Ishikawa (cell line): ENCODE results near the gene CD37.

Experiments
- CEBPB ChIP-seq: IDR thresholded peaks from 2 replicates; pipeline ENCODE4 v1.6.1; 2012
- CREB1 ChIP-seq: IDR thresholded peaks from 2 replicates; pipeline ENCODE4 v1.6.1; 2012; ENCODE audit warnings: low read depth
- EGR1 ChIP-seq: IDR thresholded peaks from 2 replicates; pipeline ENCODE4 v1.6.1; 2012
- FOXM1 ChIP-seq: IDR thresholded peaks from 2 replicates; pipeline ENCODE4 v1.6.1; 2012; ENCODE audit warnings: low read depth, borderline replicate concordance
- NFIC ChIP-seq: IDR thresholded peaks from 2 replicates; pipeline ENCODE4 v1.6.1; 2012
- RAD21 ChIP-seq: IDR thresholded peaks from 2 replicates; pipeline ENCODE4 v1.6.1; 2012; ENCODE audit warnings: low read depth
- TAF1 ChIP-seq: IDR thresholded peaks from 2 replicates; pipeline ENCODE4 v1.6.1; 2012; ENCODE audit warnings: low read depth, mild to moderate bottlenecking
- TCF12 ChIP-seq: IDR thresholded peaks from 2 replicates; pipeline ENCODE4 v1.6.1; 2012; ENCODE audit warnings: low read depth
- TEAD4 ChIP-seq: IDR thresholded peaks from 2 replicates; pipeline ENCODE4 v1.6.1; 2012
- ZBTB7A ChIP-seq: IDR thresholded peaks from 2 replicates; pipeline ENCODE4 v1.6.1; 2012; ENCODE audit warnings: low read depth
- TF ChIP-seq, protein P1 (sequence below): IDR thresholded peaks from 2 replicates; pipeline ENCODE4 v1.6.1; 2012
- TF ChIP-seq, protein P2 (sequence below): IDR thresholded peaks from 2 replicates; pipeline ENCODE4 v1.6.1; 2012; ENCODE audit warnings: low read depth, mild to moderate bottlenecking

The CD37 gene, protein sequence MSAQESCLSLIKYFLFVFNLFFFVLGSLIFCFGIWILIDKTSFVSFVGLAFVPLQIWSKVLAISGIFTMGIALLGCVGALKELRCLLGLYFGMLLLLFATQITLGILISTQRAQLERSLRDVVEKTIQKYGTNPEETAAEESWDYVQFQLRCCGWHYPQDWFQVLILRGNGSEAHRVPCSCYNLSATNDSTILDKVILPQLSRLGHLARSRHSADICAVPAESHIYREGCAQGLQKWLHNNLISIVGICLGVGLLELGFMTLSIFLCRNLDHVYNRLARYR

DNA sequence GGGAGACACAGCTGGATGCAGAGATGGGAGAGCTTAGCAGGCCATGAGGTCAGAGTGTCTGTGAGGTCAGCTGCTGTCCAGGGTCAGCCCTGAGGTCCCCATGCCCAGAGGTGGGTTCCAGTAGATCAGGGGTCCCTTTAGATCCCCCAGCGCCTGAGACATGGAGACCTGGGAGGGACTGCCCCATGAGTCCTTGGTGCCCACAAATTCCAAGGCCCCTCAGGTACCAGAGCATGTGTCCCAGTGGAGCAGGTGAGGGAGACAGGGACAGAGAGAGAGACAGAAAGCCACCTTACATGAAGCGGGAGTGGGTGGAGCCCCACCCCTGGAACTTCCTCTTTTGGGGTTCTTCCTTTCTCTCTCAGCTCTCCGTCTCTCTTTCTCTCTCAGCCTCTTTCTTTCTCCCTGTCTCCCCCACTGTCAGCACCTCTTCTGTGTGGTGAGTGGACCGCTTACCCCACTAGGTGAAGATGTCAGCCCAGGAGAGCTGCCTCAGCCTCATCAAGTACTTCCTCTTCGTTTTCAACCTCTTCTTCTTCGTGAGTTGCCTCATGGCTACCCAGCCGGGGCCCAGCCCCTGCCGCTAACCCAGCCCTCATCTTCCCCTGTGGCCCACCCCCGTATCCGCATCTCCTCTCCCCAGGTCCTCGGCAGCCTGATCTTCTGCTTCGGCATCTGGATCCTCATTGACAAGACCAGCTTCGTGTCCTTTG, at the start of gene CD37:
Gene CD37 (plus strand): TSS at position 336 of the 713 bp plus-strand sequence. CDS start 135 bp downstream, at position 471.
- TF ChIP-seq CREB1 (no peak), RAD21 (no peak)
- TF ChIP-seq, protein P1, sequence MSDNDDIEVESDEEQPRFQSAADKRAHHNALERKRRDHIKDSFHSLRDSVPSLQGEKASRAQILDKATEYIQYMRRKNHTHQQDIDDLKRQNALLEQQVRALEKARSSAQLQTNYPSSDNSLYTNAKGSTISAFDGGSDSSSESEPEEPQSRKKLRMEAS = no peak
- TF ChIP-seq, protein P2, sequence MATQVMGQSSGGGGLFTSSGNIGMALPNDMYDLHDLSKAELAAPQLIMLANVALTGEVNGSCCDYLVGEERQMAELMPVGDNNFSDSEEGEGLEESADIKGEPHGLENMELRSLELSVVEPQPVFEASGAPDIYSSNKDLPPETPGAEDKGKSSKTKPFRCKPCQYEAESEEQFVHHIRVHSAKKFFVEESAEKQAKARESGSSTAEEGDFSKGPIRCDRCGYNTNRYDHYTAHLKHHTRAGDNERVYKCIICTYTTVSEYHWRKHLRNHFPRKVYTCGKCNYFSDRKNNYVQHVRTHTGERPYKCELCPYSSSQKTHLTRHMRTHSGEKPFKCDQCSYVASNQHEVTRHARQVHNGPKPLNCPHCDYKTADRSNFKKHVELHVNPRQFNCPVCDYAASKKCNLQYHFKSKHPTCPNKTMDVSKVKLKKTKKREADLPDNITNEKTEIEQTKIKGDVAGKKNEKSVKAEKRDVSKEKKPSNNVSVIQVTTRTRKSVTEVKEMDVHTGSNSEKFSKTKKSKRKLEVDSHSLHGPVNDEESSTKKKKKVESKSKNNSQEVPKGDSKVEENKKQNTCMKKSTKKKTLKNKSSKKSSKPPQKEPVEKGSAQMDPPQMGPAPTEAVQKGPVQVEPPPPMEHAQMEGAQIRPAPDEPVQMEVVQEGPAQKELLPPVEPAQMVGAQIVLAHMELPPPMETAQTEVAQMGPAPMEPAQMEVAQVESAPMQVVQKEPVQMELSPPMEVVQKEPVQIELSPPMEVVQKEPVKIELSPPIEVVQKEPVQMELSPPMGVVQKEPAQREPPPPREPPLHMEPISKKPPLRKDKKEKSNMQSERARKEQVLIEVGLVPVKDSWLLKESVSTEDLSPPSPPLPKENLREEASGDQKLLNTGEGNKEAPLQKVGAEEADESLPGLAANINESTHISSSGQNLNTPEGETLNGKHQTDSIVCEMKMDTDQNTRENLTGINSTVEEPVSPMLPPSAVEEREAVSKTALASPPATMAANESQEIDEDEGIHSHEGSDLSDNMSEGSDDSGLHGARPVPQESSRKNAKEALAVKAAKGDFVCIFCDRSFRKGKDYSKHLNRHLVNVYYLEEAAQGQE = no peak

DNA sequence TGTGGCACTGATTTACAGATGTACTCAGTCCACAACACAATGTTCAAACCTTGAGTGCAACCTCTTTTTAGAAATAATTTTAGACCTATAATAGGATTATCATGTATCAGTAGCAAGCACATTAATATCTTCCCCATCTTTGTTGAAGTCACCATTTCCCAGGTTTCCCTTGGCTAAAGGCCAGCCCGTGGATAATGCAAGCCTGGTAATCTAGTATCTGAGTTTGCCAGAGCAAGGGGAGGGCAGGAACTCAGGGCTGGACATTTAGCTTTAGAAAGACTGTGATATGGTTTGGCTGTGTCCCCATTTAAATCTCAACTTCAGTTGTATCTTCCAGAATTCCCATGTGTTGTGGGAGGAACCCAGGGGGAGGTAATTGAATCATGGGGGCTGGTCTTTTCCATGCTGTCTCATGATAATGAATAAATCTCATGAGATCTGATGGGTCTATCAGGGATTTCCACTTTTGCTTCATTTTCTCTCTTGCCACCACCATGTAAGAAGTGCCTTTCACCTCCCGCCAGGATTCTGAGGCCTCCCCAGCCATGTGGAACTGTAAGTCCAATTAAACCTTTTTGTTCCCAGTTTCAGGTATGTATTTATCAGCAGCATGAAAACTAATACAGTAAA, 48.0 kb upstream of the CD37 start:
- TF ChIP-seq, protein P2 = no peak
- TF ChIP-seq TCF12 (no peak), ZBTB7A (no peak)

DNA sequence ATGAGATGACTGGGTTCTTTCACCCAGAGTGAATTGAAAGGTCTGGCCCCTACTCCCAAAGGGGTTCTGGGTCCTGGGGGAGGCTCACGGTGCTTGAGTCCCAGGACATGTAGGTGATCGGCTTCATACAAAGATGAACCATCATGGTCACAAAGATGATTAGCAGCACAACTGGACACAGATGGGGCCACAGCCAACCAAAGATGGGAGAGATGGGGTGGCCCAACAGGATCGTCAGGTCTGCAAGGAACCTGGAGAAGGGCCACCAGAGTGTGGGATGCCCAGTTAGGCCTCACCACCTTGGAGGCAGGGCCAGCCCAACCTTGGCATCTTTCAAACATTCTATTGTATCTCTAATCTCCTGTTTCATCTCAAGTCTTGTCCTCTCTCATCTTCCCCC, 44.7 kb upstream of the CD37 start:
- TF ChIP-seq RAD21 (no peak), EGR1 (no peak), FOXM1 (no peak), ZBTB7A (no peak)
- TF ChIP-seq, protein P2 = no peak

DNA sequence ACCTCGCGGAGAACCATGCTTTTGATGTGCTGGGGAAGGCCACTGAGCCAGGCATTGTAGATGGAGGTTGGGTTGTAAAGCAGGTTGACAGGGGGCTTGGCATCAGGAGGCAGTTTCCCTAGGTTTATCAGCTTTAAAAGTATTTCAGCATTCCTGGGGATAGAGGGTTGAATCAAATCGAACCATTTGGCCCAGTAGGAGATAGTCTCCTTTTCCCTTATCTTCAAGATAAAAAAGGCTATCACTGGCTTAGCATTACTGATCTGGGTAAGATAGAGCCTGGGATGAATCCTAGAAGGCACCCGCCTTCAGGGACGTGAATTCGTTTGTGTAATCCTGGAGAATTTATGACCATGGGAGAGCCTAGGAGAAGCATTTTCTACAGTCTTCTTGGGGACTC, 40.8 kb upstream of the CD37 start:
- no peak for TF ChIP-seq FOXM1
- TF ChIP-seq, protein P2 = no peak
- TF ChIP-seq RAD21 = no peak
- no peak for TF ChIP-seq CEBPB
- TF ChIP-seq CREB1 = no peak
- no peak for TF ChIP-seq NFIC
- TF ChIP-seq TAF1 = no peak
- TF ChIP-seq TCF12 = no peak
- TF ChIP-seq ZBTB7A = no peak
- no peak for TF ChIP-seq TEAD4
